HEK293 (cell line): ENCODE results near the gene PRPH2.

Source experiments
- CTCF ChIP-seq: fragments of 450-650 bp; formaldehyde crosslinking; IDR thresholded peaks from 2 replicates; pipeline ENCODE4 v1.5.1; 2016; ENCODE audit warnings: missing biosample characterization, missing genetic modification characterization
- ELK4 ChIP-seq: IDR thresholded peaks from 2 replicates; pipeline ENCODE4 v1.6.1; 2011; ENCODE audit warnings: mild to moderate bottlenecking, low read depth, low read length, borderline replicate concordance
- HOXA7 ChIP-seq: sonication (generic); formaldehyde crosslinking; IDR thresholded peaks from 2 replicates; pipeline ENCODE4 v1.8.1; 2022; ENCODE audit warnings: missing genetic modification reagents, borderline replicate concordance
- SP2 ChIP-seq: fragments of 450-650 bp; formaldehyde crosslinking; IDR thresholded peaks from 2 replicates; pipeline ENCODE4 v1.5.1; 2016; ENCODE audit warnings: missing biosample characterization, missing genetic modification characterization
- ZBTB1 ChIP-seq: fragments of 450-650 bp; formaldehyde crosslinking; IDR thresholded peaks from 2 replicates; pipeline ENCODE4 v1.5.1; 2016; ENCODE audit warnings: missing biosample characterization, missing genetic modification characterization
- ZBTB11 ChIP-seq: fragments of 450-650 bp; formaldehyde crosslinking; conservative IDR thresholded peaks from 2 replicates; pipeline ENCODE4 v1.5.1; 2016; ENCODE audit warnings: low read depth, missing biosample characterization, missing genetic modification characterization
- ZNF214 ChIP-seq: fragments of 450-650 bp; formaldehyde crosslinking; IDR thresholded peaks from 2 replicates; pipeline ENCODE4 v1.5.1; 2017; ENCODE audit warnings: missing biosample characterization, mild to moderate bottlenecking, missing genetic modification characterization, borderline replicate concordance
- ZNF404 ChIP-seq: fragments of 450-650 bp; formaldehyde crosslinking; IDR thresholded peaks from 2 replicates; pipeline ENCODE4 v1.5.1; 2017; ENCODE audit warnings: missing biosample characterization, missing genetic modification characterization
- ZNF530 ChIP-seq: fragments of 450-650 bp; formaldehyde crosslinking; IDR thresholded peaks from 2 replicates; pipeline ENCODE4 v1.5.1; 2016; ENCODE audit warnings: low read depth, missing biosample characterization, missing genetic modification characterization
- ZNF560 ChIP-seq: fragments of 450-650 bp; formaldehyde crosslinking; IDR thresholded peaks from 2 replicates; pipeline ENCODE4 v1.5.1; 2017; ENCODE audit warnings: missing biosample characterization, missing genetic modification characterization, borderline replicate concordance
- ZNF639 ChIP-seq: fragments of 450-650 bp; formaldehyde crosslinking; IDR thresholded peaks from 2 replicates; pipeline ENCODE4 v1.5.1; 2016; ENCODE audit warnings: missing biosample characterization, missing genetic modification characterization
- ZNF791 ChIP-seq: fragments of 450-650 bp; formaldehyde crosslinking; IDR thresholded peaks from 2 replicates; pipeline ENCODE4 v1.5.1; 2016; ENCODE audit warnings: missing biosample characterization, missing genetic modification characterization
- ZXDB ChIP-seq: fragments of 450-650 bp; formaldehyde crosslinking; IDR thresholded peaks from 2 replicates; pipeline ENCODE4 v1.5.1; 2016; ENCODE audit warnings: missing biosample characterization, missing genetic modification characterization

- TF ChIP-seq ZNF639 (tag by site-specific recombination) (no peak), ZNF214 (tag by site-specific recombination) (no peak), CTCF (tag by site-specific recombination) (no peak), ZBTB11 (tag by site-specific recombination) (no peak), ZNF530 (tag by site-specific recombination) (no peak), ZNF791 (tag by site-specific recombination) (no peak), HOXA7 (CRISPR knock-in tag) (no peak), SP2 (tag by site-specific recombination) (no peak), ZNF560 (tag by site-specific recombination) (no peak), ELK4 (no peak), ZBTB1 (no peak), ZNF404 (tag by site-specific recombination) (no peak), ZXDB (tag by site-specific recombination) (no peak)
Observed at GRCh38 chr6:42754759-42755158, 32.4 kb upstream of the PRPH2 start.
